ENCODE data around the gene MRPL24. TPM values are rescaled to one million over a fixed set of nuclear protein-coding genes. Genes with fewer than 3 reads are reported as not detected.

The MRPL24 gene
- total RNA-seq, 2 experiments from 2014 or later: 91.1 to 114 TPM

DNA sequence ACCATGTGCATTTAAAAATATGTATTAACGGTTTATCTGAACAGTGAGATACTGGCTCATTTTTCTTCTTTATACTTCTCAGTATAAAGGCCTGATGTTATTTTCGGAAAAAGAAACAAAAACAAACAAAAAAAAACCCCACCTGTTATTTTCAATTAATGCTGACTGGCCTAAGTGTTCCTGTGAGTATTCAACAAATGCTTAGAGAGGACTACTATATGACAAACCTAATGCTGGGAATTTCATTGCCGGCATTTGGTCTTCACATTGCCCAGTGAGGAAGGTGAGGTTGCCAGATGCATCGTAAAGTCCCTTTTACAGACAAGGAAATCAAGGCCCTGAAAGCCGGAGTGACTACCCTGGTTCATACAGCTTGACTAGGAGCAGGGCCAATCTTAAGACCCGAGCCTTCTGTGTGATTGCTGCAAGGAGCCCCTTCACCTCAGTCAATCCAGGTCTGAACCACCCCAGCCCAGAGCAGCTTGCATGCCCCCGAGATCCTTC is 599 bp downstream of the MRPL24 start:
- H3K27me3 Mint-ChIP-seq (ENCODE audit: low read depth): no peaks in the 10 kb centered on the region
- peaks cover 52% of the 10 kb centered on the region for H3K36me3 Mint-ChIP-seq (ENCODE audit: low read depth)
- DNase-seq: no peak
- H3K4me1 Mint-ChIP-seq (ENCODE audit: low read depth): peaks cover 34% of the 10 kb centered on the region
- peak overlapping the region; percentile 98 for H3K4me3 Mint-ChIP-seq
- no peaks in the 10 kb centered on the region for H3K9me3 Mint-ChIP-seq
- CTCF ChIA-PET: interaction anchor here (0.6 to 2.6 kb wide), 5 partner anchors 14 to 132 kb away, joined by 3 to 15 read pairs (median 3); no protein-coding TSS in a partner anchor
- intact Hi-C loops (cut with micrococcal nuclease): loop anchor here (10.0 kb wide), 1 partner anchor 235 kb away; the partner anchor contains the start of gene MEF2D
- H3K27ac Mint-ChIP-seq: peak overlapping the region; percentile 98

DNA sequence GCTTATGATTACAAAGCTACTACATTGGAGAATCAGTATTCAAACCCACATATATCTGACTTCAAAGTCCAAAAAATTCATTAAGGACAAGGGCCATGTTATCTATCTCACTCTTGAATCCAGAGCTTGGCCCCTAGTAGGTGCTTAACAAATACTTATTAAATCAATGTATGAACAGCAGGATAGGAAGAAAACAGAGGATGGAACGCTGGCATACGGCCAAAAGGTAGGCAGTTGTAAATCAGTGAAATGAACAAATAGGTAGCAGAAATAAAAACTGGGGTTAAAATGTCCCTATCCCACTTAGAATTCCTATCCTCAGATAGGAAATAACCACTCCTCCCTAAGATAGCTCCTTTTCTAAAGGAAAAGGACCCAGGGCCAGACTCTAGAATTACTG is 2.0 kb downstream of the MRPL24 start:
- Mint-ChIP-seq H3K9me3 (no peaks in the 10 kb centered on the region), H3K27ac (peak overlapping the region; percentile 72), H3K36me3 (ENCODE audit: low read depth) (peaks cover 47% of the 10 kb centered on the region), H3K4me1 (ENCODE audit: low read depth) (peaks cover 34% of the 10 kb centered on the region), H3K4me3 (no peak overlapping the region), H3K27me3 (ENCODE audit: low read depth) (no peaks in the 10 kb centered on the region)
- CTCF ChIA-PET: interaction anchor here (1.0 to 1.2 kb wide), 2 partner anchors 10 to 13 kb away, joined by 4 to 5 read pairs; partner anchors contain the start of genes ISG20L2 and METTL25B
- no peak for DNase-seq
- intact Hi-C loops (cut with micrococcal nuclease): no loop called here

DNA sequence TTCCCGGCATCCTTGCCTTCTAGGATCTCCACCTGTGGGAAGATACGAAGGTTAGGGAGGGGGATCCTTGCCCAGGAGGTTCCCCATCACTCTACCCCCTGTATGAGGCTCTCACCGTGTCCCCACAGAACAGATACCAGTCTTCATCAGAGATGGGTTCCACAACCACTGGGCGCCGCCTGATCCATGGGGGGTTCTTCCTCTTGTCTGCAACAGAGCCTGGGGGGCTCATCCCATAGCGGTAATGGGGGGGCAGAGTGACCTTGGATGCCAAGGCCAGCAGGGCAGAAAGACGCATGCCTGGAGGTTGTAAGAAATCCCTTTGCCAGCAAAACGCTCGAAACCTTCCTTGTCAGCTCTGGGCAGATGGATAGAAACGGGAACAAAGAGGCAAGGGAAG is 2.5 kb downstream of the MRPL24 start:
- no peak overlapping the region for H3K4me3 Mint-ChIP-seq
- CTCF ChIA-PET: interaction anchor here (1.0 to 1.2 kb wide), 2 partner anchors 9 to 12 kb away, joined by 4 to 5 read pairs; partner anchors contain the start of genes ISG20L2 and METTL25B
- DNase-seq: no peak
- H3K27me3 Mint-ChIP-seq (ENCODE audit: low read depth): no peaks in the 10 kb centered on the region
- H3K27ac Mint-ChIP-seq: peak overlapping the region; percentile 72
- peaks cover 45% of the 10 kb centered on the region for H3K36me3 Mint-ChIP-seq (ENCODE audit: low read depth)
- H3K4me1 Mint-ChIP-seq (ENCODE audit: low read depth): peaks cover 34% of the 10 kb centered on the region
- H3K9me3 Mint-ChIP-seq: no peaks in the 10 kb centered on the region
- intact Hi-C loops (cut with micrococcal nuclease): no loop called here

DNA sequence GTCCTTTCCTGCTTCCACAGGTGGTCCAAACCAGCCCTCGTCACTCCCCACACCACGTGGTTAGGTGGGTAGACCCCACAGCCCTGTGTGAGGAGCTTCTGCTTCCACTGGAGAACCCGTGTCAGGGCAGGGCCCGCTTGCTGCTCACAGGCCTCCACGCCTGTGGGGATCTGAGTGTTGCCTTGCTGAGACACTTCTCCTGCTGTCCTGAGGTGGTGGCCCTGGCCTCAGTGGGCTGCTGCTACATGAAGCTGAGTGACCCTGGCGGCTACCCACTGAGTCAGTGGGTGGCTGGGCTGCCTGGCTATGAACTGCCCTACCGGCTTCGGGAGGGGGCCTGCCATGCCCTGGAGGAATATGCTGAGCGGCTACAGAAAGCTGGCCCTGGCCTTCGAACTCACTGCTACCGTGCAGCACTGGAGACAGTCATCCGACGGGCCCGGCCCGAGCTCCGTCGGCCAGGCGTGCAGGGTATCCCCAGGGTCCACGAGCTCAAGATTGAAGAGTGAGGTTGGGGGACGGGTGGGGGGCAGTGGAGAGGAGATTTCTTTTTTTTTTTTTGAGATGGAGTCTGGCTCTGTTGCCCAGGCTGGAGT is 6.8 kb downstream of the MRPL24 start:
- no peak for DNase-seq
- intact Hi-C loops (cut with micrococcal nuclease): no loop called here
- Mint-ChIP-seq H3K27me3 (ENCODE audit: low read depth) (no peaks in the 10 kb centered on the region), H3K4me1 (ENCODE audit: low read depth) (peaks cover 23% of the 10 kb centered on the region), H3K9me3 (no peaks in the 10 kb centered on the region), H3K36me3 (ENCODE audit: low read depth) (peaks cover 25% of the 10 kb centered on the region), H3K4me3 (no peak overlapping the region), H3K27ac (no peak overlapping the region)
- CTCF ChIA-PET: interaction anchor here (0.9 kb wide), 1 partner anchor 8 kb away, joined by 3 read pairs; no protein-coding TSS in a partner anchor

DNA sequence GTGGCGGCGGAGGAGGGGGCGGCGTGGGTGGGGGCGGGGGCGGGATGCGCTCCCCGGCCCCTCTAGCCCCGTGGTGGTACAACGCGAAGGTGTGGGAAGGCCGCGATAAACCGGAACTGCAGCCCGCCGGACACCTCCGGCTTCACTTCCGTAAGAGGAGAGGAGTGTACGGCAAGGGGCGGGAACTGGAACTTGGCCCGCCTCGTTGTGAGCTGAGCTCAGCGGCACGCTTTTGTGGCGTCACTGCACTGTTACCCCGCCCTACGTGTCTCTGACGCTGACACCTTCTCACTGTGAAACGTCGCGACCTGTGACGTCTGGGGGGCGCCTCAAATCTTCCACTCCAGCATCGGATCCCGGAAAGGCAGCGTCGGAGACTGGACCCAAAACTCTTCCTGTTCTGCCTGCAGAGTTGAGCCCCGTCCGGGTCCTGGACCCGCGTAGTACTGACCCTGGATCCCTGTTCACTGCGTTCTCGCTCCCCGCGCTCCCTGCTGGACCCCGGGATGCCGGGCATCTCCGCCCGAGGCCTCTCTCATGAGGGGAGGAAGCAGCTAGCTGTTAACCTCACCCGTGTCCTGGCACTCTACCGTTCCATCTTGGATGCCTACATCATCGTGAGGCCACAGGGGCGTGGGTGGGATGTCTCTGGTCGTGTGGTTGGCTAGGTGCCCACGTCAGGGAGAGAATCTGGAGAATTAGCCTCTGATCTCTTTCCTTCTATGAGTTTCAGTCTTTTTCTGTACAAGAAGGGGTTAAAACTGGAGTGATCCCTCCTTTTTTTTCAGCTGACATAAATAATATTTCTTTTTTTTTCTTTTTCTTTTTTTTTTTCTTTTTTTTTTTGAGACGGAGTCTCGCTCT is 12.1 kb downstream of the MRPL24 start, which contains the start of gene ISG20L2:
Gene ISG20L2 (minus strand): TSS at position 168 of the 864 bp plus-strand sequence. CDS start 1,114 bp downstream, outside the sequence.
- Mint-ChIP-seq H3K4me1 (ENCODE audit: low read depth) (peaks cover 27% of the 10 kb centered on the region), H3K27me3 (ENCODE audit: low read depth) (no peaks in the 10 kb centered on the region), H3K4me3 (no peak within 1 kb of the TSS), H3K9me3 (no peaks in the 10 kb centered on the region), H3K36me3 (ENCODE audit: low read depth) (peaks cover 22% of the 10 kb centered on the region), H3K27ac (peak within 1 kb of the TSS; percentile 98)
- peak; percentile 99 for DNase-seq
- CTCF ChIA-PET: interaction anchor here (0.7 to 5.8 kb wide), 11 partner anchors 10 to 133 kb away, joined by 3 to 166 read pairs (median 7); partner anchors contain the start of genes CRABP2, HDGF, MRPL24 and NTRK1
- intact Hi-C loops (cut with micrococcal nuclease): loop anchor here (1.0 to 5.0 kb wide), 6 partner anchors 12 to 392 kb away; partner anchors contain the start of genes CCT3, HDGF, MRPL24 and PRCC

DNA sequence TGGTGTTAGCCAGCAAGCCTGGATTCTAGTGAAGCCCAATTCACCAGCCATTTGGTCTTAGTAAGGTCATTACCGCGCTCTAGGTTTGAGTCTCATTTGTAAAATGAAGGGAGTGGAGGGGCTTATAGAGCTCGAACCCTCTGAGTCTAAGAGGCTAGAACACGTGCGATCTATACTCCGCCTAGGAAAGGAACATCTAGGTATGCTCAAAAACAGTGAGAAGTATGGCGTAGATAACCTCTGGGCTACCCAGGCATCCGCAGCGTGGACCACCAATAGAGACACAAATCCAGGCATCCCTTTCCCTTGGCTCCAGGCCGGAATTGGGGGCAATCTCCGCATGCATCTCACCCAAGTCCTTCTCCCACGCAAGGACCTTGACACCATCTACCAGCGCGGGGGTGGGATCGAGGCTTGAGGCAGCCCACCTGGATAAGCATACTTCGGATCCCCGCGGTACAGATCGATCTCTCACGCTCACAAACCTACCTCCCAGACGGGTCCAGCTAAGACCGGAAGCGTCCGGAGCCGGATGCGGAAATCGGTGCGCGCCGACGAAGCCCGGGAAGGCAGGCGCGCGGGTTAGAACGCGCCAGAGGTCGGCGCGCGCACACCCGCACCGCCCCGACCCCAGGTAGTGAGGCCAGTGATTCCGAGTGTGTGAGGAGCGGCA is 12.8 kb downstream of the MRPL24 start, which contains the start of gene METTL25B:
Gene METTL25B (plus strand): TSS at position 544 of the 673 bp plus-strand sequence. CDS start 636 bp downstream, outside the sequence.
- Mint-ChIP-seq H3K27ac (peak within 1 kb of the TSS; percentile 98), H3K27me3 (ENCODE audit: low read depth) (no peaks in the 10 kb centered on the region), H3K4me3 (no peak within 1 kb of the TSS), H3K4me1 (ENCODE audit: low read depth) (peaks cover 34% of the 10 kb centered on the region), H3K36me3 (ENCODE audit: low read depth) (peaks cover 30% of the 10 kb centered on the region), H3K9me3 (no peaks in the 10 kb centered on the region)
- intact Hi-C loops (cut with micrococcal nuclease): loop anchor here (1.0 to 5.0 kb wide), 6 partner anchors 13 to 391 kb away; partner anchors contain the start of genes CCT3, HDGF, MRPL24 and PRCC
- DNase-seq: peak; percentile 82
- CTCF ChIA-PET: interaction anchor here (0.7 to 5.8 kb wide), 22 partner anchors 11 to 383 kb away, joined by 3 to 166 read pairs (median 12); partner anchors contain the start of genes CRABP2, HDGF, MRPL24 and NTRK1

DNA sequence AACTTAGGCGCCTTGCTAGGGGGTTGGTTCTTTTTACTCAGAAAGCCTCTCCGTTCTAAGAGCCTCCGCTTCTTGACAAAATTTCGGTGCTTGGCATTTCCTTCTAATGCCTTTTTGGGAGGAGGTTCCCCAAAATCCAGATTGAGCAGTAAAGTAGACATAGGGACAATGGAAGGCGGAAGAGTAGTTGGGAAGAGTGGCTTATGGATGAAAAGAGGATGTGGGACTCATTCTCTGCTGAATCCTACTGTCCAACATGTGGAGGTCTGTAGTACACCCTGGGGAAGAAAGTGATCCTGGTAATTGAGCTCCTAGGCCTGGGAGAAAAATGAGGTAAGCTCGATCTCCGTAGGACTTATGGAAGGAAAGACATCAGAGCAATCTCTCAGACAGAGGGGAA is 13.4 kb downstream of the MRPL24 start:
- intact Hi-C loops (cut with micrococcal nuclease): loop anchor here (5.0 kb wide), 1 partner anchor 390 kb away; the partner anchor contains the start of genes CCT3 and TSACC
- H3K9me3 Mint-ChIP-seq: no peaks in the 10 kb centered on the region

DNA sequence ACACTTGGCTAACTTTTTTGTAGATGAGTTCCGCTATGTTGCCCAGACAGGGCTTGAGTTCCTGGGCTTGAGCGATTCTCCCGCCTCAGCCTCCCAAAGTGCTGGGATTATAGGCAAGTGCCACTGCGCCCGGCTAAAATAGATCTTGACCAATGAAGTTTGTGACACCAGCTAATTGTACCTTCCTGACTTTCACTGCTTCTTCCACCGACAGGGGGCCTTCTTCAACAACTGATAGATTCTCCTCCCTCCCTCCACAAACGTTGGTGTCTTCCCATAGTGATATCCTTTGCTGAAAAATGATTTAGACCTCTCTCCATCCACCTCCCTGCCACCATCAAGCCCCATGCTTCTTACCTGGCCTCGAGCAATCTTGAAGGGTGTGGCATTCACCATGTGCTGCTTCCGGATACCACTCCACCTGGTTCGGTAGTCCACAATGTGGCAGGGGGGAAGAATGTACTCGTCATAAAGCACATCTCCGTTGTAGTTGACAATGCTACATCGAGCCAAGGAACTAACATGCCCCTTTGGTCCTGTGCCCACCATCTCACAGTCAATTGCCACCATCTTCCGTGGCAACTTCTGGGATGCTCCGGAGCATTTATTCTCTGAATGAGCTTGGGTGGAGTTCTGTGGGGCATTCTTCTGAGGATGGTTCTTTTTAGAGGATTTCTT is 14.2 kb downstream of the MRPL24 start:
- intact Hi-C loops (cut with micrococcal nuclease): loop anchor here (1.0 to 5.0 kb wide), 6 partner anchors 20 to 389 kb away; partner anchors contain the start of genes CCT3, NTRK1 and TSACC
- CTCF ChIA-PET: interaction anchor here (0.6 to 5.8 kb wide), 63 partner anchors 8 to 390 kb away, joined by 3 to 166 read pairs (median 5); partner anchors contain the start of genes CRABP2, HDGF, INSRR and MRPL24
- H3K27ac Mint-ChIP-seq: peak overlapping the region; percentile 98
- no peaks in the 10 kb centered on the region for H3K9me3 Mint-ChIP-seq
- H3K36me3 Mint-ChIP-seq (ENCODE audit: low read depth): peaks cover 33% of the 10 kb centered on the region
- no peaks in the 10 kb centered on the region for H3K27me3 Mint-ChIP-seq (ENCODE audit: low read depth)
- peaks cover 36% of the 10 kb centered on the region for H3K4me1 Mint-ChIP-seq (ENCODE audit: low read depth)
- no peak overlapping the region for H3K4me3 Mint-ChIP-seq
- DNase-seq: peak; percentile 79

More for the DNA sequence above, 13.4 kb downstream of the MRPL24 start:
- peak overlapping the region; percentile 98 for H3K27ac Mint-ChIP-seq
- CTCF ChIA-PET: interaction anchor here (1.0 to 5.8 kb wide), 27 partner anchors 9 to 383 kb away, joined by 3 to 166 read pairs (median 13); partner anchors contain the start of genes CRABP2, HDGF, INSRR and MRPL24
- peaks cover 34% of the 10 kb centered on the region for H3K4me1 Mint-ChIP-seq (ENCODE audit: low read depth)
- H3K27me3 Mint-ChIP-seq (ENCODE audit: low read depth): no peaks in the 10 kb centered on the region
- no peak for DNase-seq
- H3K36me3 Mint-ChIP-seq (ENCODE audit: low read depth): peaks cover 32% of the 10 kb centered on the region
- no peak overlapping the region for H3K4me3 Mint-ChIP-seq

DNA sequence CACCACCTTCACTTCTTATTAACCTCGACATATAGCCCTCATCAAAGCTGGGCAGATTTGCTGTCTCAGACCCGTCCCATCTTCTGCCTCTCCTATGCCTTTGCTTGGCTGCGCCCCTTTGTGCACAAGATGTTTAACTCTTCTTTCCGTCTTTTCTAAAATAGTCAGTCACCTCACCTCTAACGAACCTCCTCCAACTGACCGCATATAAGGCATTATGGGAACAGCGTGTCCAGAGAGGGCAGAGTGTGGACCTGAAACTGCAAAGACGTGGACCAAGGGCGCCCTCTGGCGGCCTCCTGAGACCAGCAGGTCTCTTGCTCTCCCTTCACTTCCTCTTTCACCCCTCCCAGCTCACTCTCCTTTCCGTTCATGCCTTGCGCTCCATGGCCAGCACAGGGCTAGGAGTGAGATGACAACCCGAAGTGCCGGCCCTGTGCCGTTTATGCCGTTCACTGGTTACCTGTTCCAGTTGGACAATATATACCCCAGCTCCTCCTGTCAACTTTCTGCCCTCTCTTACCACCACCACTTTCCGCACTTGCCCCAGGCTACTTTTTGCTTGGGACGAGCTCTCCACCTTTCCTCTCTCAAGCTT is 15.1 kb downstream of the MRPL24 start:
- Mint-ChIP-seq H3K27me3 (ENCODE audit: low read depth) (no peaks in the 10 kb centered on the region), H3K4me3 (no peak overlapping the region), H3K9me3 (no peaks in the 10 kb centered on the region), H3K4me1 (ENCODE audit: low read depth) (peaks cover 37% of the 10 kb centered on the region), H3K36me3 (ENCODE audit: low read depth) (peaks cover 38% of the 10 kb centered on the region), H3K27ac (no peak overlapping the region)
- DNase-seq: peak; percentile 87
- CTCF ChIA-PET: interaction anchor here (0.6 to 5.8 kb wide), 63 partner anchors 8 to 389 kb away, joined by 3 to 166 read pairs (median 5); partner anchors contain the start of genes CRABP2, HDGF, INSRR and MRPL24
- intact Hi-C loops (cut with micrococcal nuclease): loop anchor here (1.0 to 5.0 kb wide), 6 partner anchors 19 to 388 kb away; partner anchors contain the start of genes CCT3, NTRK1 and TSACC

DNA sequence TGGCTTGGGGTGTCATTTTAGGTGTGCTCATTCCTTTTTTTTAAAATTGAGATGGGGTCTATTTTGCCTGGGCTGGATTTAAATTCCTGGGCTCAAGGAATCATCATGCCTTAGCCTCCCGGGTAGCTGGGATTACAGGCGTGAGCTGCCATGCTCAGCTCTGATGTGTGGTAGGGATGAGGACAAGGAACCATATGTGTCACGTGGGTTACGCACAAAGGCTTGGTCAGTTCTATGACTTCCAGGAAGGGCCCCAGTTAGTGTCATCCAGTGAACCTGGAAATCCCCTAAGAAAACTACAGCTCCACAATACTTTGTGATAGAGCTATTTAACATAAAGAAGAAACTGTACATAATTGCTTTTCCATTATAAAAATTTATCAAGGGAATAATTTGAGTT is 19.4 kb downstream of the MRPL24 start:
- peak overlapping the region; percentile 30 for H3K27ac Mint-ChIP-seq
- CTCF ChIA-PET: interaction anchor here (1.0 to 3.5 kb wide), 5 partner anchors 16 to 76 kb away, joined by 3 to 34 read pairs (median 6); partner anchors contain the start of gene CRABP2

More for the DNA sequence above, 19.4 kb downstream of the MRPL24 start:
- H3K9me3 Mint-ChIP-seq: no peaks in the 10 kb centered on the region
- no peak overlapping the region for H3K4me3 Mint-ChIP-seq
- peaks cover 21% of the 10 kb centered on the region for H3K4me1 Mint-ChIP-seq (ENCODE audit: low read depth)
- H3K27me3 Mint-ChIP-seq (ENCODE audit: low read depth): no peaks in the 10 kb centered on the region
- peaks cover 36% of the 10 kb centered on the region for H3K36me3 Mint-ChIP-seq (ENCODE audit: low read depth)
- intact Hi-C loops (cut with micrococcal nuclease): loop anchor here (1.0 kb wide), 1 partner anchor 15 kb away; no protein-coding TSS in a partner anchor
- no peak for DNase-seq

Data from activated naive CD4-positive, alpha-beta T cell treated with anti-CD3 and anti-CD28 coated beads for 36 hours (primary cell).